Heart right ventricle (tissue), 16 donors: Measurements from ENCODE around the gene OR52N5. TPM values are rescaled to one million over a fixed set of nuclear protein-coding genes. Genes with fewer than 3 reads are reported as not detected.

Experiments
- ATAC-seq, 8 donors: fragments of 200-7000 bp; cut with Tn5 transposase; one replicate each; pipeline ENCODE4 v1.9.1; 2020; ENCODE audit warnings: mild to moderate bottlenecking in 8 of 8, moderate library complexity in 8 of 8, moderate number of reproducible peaks in 1 of 8
- DNase-seq, 2 donors: peaks; one replicate each; pipeline ENCODE4 v3.0.0-alpha.2; 2020
- H3K27ac ChIP-seq, 10 donors: fragments of 200-600 bp; sonication (generic) in 2 of 10; one replicate each; pipeline versions ENCODE4 v1.5.0 to v1.8.0; 2020 to 2022; ENCODE audit warnings: mild to moderate bottlenecking in 3 of 10
- H3K27me3 ChIP-seq, 7 donors: fragments of 200-600 bp; one replicate each; pipeline ENCODE4 v1.8.0; 2021 to 2022; ENCODE audit warnings: mild to moderate bottlenecking in 2 of 7
- H3K36me3 ChIP-seq, 9 donors: fragments of 200-600 bp; sonication (generic) in 1 of 9; one replicate each; pipeline versions ENCODE4 v1.5.0 to v1.8.0; 2020 to 2022; ENCODE audit warnings: mild to moderate bottlenecking in 2 of 9
- H3K4me1 ChIP-seq, 9 donors: fragments of 200-600 bp; sonication (generic) in 1 of 9; one replicate each; pipeline versions ENCODE4 v1.5.0 to v1.8.0; 2020 to 2022; ENCODE audit warnings: mild to moderate bottlenecking in 4 of 9
- H3K4me3 ChIP-seq, 10 donors: fragments of 200-600 bp; sonication (generic) in 2 of 10; one replicate each; pipeline versions ENCODE4 v1.5.0 to v1.8.0; 2020 to 2022; ENCODE audit warnings: mild to moderate bottlenecking in 7 of 10, moderate library complexity in 2 of 10
- H3K9me3 ChIP-seq, 11 donors: fragments of 200-600 bp in 10 of 11; sonication (generic) in 2 of 11; one replicate each; pipeline versions ENCODE4 v1.5.0 to v1.8.0; 2013 to 2022; ENCODE audit warnings: mild to moderate bottlenecking in 2 of 11, control low read depth in 1 of 11, moderate library complexity in 1 of 11
- WGBS, 2 donors: extraction: QIAGEN DNeasy Blood & Tissue Kit; methylation state at CpG; one replicate each; pipeline ENCODE4 v1.1.7; 2013; ENCODE audit warnings: inconsistent platforms in 1 of 2; 5-methylcytosine and 5-hydroxymethylcytosine counted together
- intact Hi-C, 10 donors: fragments of 100-400 bp; cut with DNase I; formaldehyde crosslinking; loops; one replicate each; pipeline versions ENCODE4 v1.11.1 to v1.14.2; 2022
- polyA plus RNA-seq, 2 donors: library from polyadenylated mRNA; stranded (reverse); fragments of 200-250 nt; gene quantifications; one replicate each; pipeline ENCODE4 v1.2.3, GENCODE V29; 2013
- total RNA-seq, 10 donors: library from RNA; stranded (reverse); fragmentation: NEBNext Ultra II Directional in 3 of 10; extraction: Animal tissue kit (Norgen Biotek cat#: 25700) in 3 of 10; gene quantifications; one replicate each; pipeline versions ENCODE4 v1.2.1 to v1.2.4, GENCODE V29; 2021 to 2023
- TF ChIP-seq, protein P1 (sequence below), 9 donors: fragments of 200-600 bp; sonication (generic) in 2 of 9; IDR thresholded peaks; one replicate each; pipeline versions ENCODE4 v1.5.0 to v1.8.0; 2021 to 2022; ENCODE audit warnings: antibody characterized with exemption in 9 of 9, mild to moderate bottlenecking in 5 of 9, moderate library complexity in 1 of 9
- donor health status: Arrhythmogenic right ventricular cardiomyopathy.
- donor health status: ischemic (EF 13 %, LVEDD 7.1; RV severe dilation, severe dysfunction).
- donor health status: healthy with polysubstance abuse.
- donor health status: DM: no; HTN: yes; CAD: no.
- donor health status: DM: no; HTN: no; CAD: no.
- donor health status: ischemic (EF 25% LVEDD 6.9; RV normal size, moderate dysfunction).
- donor health status: ischemic (EF 25% LVEDD 5.7; RV mildly dilated, moderate dysfunction).
- donor health status: healthy.
- donor health status: DM: yes; HTN: yes; CAD: no.
- donor health status: Ischemic cardiomyopathy.
- donor health status: ischemic (EF 35%, LVEDD 5.7; RV mildly dilated, moderate dysfunction).
- donor health status: nonischemic (EF 11% LVEDD 7.7; RV severe dilation, severe dysfunction).
- donor health status: DM: yes; HTN: yes; CAD: no.
- donor health status: PGD.
- donor health status: ischemic (EF 29% LVEDD 5.4; RV normal size, mild dysfunction).
- donor health status: nonischemic (EF 23%, LVEDD 6.1; RV moderate dilation, normal function).

The OR52N5 gene
- total and polyA plus RNA-seq, 12 donors, result 0.09 TPM; not detected in 11

DNA sequence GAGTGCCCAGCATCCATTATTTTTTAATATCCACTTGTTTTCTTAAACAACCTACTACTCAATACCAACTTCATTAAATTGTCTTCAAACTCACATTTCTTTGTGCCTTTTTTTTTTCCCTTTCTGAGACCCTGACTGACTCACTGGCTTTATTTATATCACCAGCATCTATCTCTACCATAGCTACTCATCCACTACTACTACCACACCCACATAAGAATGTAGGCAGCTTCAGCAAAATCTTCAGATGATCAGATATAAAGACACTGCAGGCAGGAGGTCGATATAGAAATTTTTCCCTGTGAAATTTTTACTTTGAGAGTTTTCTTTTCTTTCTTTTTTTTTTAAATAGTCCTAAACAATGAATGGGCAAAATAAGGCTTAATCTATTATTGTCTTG is 44.7 kb downstream of the OR52N5 start:
- H3K4me3 ChIP-seq, result no peak overlapping the region
- H3K9me3 ChIP-seq, result peaks cover 0 to 24% (median 6%) of the 10 kb centered on the region in 11 donors
- ATAC-seq (no peak), DNase-seq (no peak)
- no peaks in the 10 kb centered on the region for H3K27me3 ChIP-seq
- H3K27ac ChIP-seq, result no peak overlapping the region
- TF ChIP-seq, protein P1, sequence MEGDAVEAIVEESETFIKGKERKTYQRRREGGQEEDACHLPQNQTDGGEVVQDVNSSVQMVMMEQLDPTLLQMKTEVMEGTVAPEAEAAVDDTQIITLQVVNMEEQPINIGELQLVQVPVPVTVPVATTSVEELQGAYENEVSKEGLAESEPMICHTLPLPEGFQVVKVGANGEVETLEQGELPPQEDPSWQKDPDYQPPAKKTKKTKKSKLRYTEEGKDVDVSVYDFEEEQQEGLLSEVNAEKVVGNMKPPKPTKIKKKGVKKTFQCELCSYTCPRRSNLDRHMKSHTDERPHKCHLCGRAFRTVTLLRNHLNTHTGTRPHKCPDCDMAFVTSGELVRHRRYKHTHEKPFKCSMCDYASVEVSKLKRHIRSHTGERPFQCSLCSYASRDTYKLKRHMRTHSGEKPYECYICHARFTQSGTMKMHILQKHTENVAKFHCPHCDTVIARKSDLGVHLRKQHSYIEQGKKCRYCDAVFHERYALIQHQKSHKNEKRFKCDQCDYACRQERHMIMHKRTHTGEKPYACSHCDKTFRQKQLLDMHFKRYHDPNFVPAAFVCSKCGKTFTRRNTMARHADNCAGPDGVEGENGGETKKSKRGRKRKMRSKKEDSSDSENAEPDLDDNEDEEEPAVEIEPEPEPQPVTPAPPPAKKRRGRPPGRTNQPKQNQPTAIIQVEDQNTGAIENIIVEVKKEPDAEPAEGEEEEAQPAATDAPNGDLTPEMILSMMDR (IDR thresholded peaks at IDR 0.05), result no peak
- 36 to 42% methylated on average over 1 of the region's 1 CpG for WGBS, 2 donors
- no peaks in the 10 kb centered on the region for H3K4me1 ChIP-seq
- intact Hi-C loops, result no loop called here
- H3K36me3 ChIP-seq, result no peaks in the 10 kb centered on the region

GRCh38 chr11:5737670-5738392 is 45.3 kb downstream of the OR52N5 start:
- H3K27ac ChIP-seq, result no peak overlapping the region
- ATAC-seq (no peak), DNase-seq (no peak)
- whole genome bisulfite sequencing, 2 donors, result 86 to 87% methylated on average over 6 of the region's 6 CpGs
- H3K4me3 ChIP-seq, result no peak overlapping the region
- H3K36me3 ChIP-seq, result no peaks in the 10 kb centered on the region
- no peaks in the 10 kb centered on the region for H3K4me1 ChIP-seq
- TF ChIP-seq, protein P1 (IDR thresholded peaks at IDR 0.05), result no peak
- H3K27me3 ChIP-seq, result no peaks in the 10 kb centered on the region
- peaks cover 0 to 20% (median 6%) of the 10 kb centered on the region in 11 donors for H3K9me3 ChIP-seq
- intact Hi-C loops, result no loop called here

DNA sequence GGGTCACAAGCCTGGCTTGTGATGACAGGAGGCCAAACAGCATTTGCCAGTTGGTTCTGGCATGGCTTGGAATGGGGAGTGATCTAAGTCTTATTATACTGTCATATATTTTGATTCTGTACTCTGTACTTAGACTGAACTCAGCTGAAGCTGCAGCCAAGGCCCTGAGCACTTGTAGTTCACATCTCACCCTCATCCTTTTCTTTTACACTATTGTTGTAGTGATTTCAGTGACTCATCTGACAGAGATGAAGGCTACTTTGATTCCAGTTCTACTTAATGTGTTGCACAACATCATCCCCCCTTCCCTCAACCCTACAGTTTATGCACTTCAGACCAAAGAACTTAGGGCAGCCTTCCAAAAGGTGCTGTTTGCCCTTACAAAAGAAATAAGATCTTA is 46.1 kb downstream of the OR52N5 start:
- TF ChIP-seq, protein P1 (IDR thresholded peaks at IDR 0.05), result no peak
- ATAC-seq, result no peak
- DNase-seq, result no peak
- no peak overlapping the region for H3K4me3 ChIP-seq
- H3K27me3 ChIP-seq, result no peaks in the 10 kb centered on the region
- no peak overlapping the region for H3K27ac ChIP-seq
- H3K4me1 ChIP-seq, result no peaks in the 10 kb centered on the region
- H3K9me3 ChIP-seq, result peaks cover 0 to 15% (median 6%) of the 10 kb centered on the region in 11 donors
- no peaks in the 10 kb centered on the region for H3K36me3 ChIP-seq
- intact Hi-C loops, result no loop called here

DNA sequence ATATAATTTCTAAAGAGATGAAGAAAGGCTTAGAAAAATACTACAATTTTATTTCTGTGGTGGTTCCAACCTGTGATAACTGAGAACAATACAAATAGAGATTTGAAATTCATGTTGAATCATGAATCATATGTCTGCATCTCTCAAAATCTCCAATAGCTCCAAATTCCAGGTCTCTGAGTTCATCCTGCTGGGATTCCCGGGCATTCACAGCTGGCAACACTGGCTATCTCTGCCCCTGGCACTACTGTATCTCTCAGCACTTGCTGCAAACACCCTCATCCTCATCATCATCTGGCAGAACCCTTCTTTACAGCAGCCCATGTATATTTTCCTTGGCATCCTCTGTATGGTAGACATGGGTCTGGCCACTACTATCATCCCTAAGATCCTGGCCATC is 46.8 kb downstream of the OR52N5 start, which contains the start of gene OR56B1:
TSS of gene OR56B1 (plus strand) at position 53 of the 400 bp plus-strand sequence. CDS start at position 122, 69 bp downstream.
- 81 to 87% methylated on average over 1 of the region's 1 CpG for WGBS, 2 donors
- H3K27me3 ChIP-seq, result no peaks in the 10 kb centered on the region
- intact Hi-C loops, result no loop called here
- H3K27ac ChIP-seq, result no peak within 1 kb of the TSS
- TF ChIP-seq, protein P1 (IDR thresholded peaks at IDR 0.05), result no peak
- no peaks in the 10 kb centered on the region for H3K36me3 ChIP-seq
- H3K4me1 ChIP-seq, result no peaks in the 10 kb centered on the region
- peaks cover 0 to 9% (median 0%) of the 10 kb centered on the region in 11 donors for H3K9me3 ChIP-seq
- DNase-seq (no peak), ATAC-seq (no peak)
- H3K4me3 ChIP-seq, result no peak within 1 kb of the TSS
